Psoas muscle (tissue), 8 donors: ENCODE results near the gene GGPS1. TPM values are rescaled to one million over a fixed set of nuclear protein-coding genes. Genes with fewer than 3 reads are reported as not detected.

Source experiments
- ATAC-seq, 4 donors: fragments of 200-7000 bp; cut with Tn5 transposase; one replicate each; pipeline ENCODE4 v1.9.1; 2020; ENCODE audit warnings: moderate library complexity in 3 of 4, mild to moderate bottlenecking in 2 of 4
- DNase-seq, 2 donors: peaks; one replicate each; pipeline ENCODE4 v3.0.0-alpha.2; 2020
- H3K27ac ChIP-seq: fragments of 200-600 bp; one replicate; pipeline ENCODE4 v1.8.0; 2022
- H3K27me3 ChIP-seq, 3 donors: fragments of 200-600 bp in 1 of 3; one replicate each; pipeline versions ENCODE4 v1.6.1 to v1.8.0; 2013 to 2022; ENCODE audit warnings: low read length in 2 of 3, mild to moderate bottlenecking in 2 of 3, moderate library complexity in 1 of 3; ENCODE audit not compliant: insufficient read depth in 3 of 3
- H3K36me3 ChIP-seq, 2 donors: fragments of 200-600 bp in 1 of 2; one replicate each; pipeline versions ENCODE4 v1.6.1 to v1.8.0; 2013 to 2022; ENCODE audit warnings: low read depth in 1 of 2, mild to moderate bottlenecking in 1 of 2, moderate library complexity in 1 of 2; ENCODE audit not compliant: insufficient read depth in 1 of 2
- H3K4me1 ChIP-seq: fragments of 200-600 bp; one replicate; pipeline ENCODE4 v1.8.0; 2022
- H3K4me3 ChIP-seq: fragments of 200-600 bp; one replicate; pipeline ENCODE4 v1.8.0; 2022; ENCODE audit warnings: mild to moderate bottlenecking
- H3K9me3 ChIP-seq: fragments of 200-600 bp; one replicate; pipeline ENCODE4 v1.8.0; 2022
- WGBS, 3 donors: extraction: QIAGEN DNeasy Blood & Tissue Kit; methylation state at CpG; one replicate each; pipeline versions ENCODE4 v1.1.6 to v1.1.7; 2013; 5-methylcytosine and 5-hydroxymethylcytosine counted together
- intact Hi-C, 2 donors: fragments of 100-400 bp; cut with DNase I; formaldehyde crosslinking; loops; one replicate each; pipeline versions ENCODE4 v1.11.0 to v1.14.2; 2022
- polyA plus RNA-seq, 3 donors: library from polyadenylated mRNA; stranded (reverse); fragments of 200-250 nt; gene quantifications; one replicate each; pipeline ENCODE4 v1.2.3, GENCODE V29; 2013
- total RNA-seq, 4 donors: library from RNA; stranded (reverse); fragmentation: NEBNext Ultra II Directional in 2 of 4; extraction: Animal tissue kit (Norgen Biotek cat#: 25700) in 2 of 4; gene quantifications; one replicate each; pipeline versions ENCODE4 v1.2.1 to v1.2.4, GENCODE V29; 2021 to 2023
- TF ChIP-seq, protein P1 (sequence below): fragments of 200-600 bp; IDR thresholded peaks from one replicate; pipeline ENCODE4 v1.8.0; 2022; ENCODE audit warnings: antibody characterized with exemption
- donor health status: healthy with polysubstance abuse.
- donor health status: DM: no; HTN: no; CAD: no; lungs with moderate emphysema.
- donor health status: Bipolar disorder and iron deficiency.
- donor health status: healthy.
- donor health status: DM: yes; HTN: yes; CAD: no.
- donor health status: DM: no; HTN: no; CAD: no.
- donor health status: DM: no; HTN: no; CAD: no.
- donor health status: DM: yes; HTN: yes; CAD: no.

GGPS1 gene
- total and polyA plus RNA-seq, 7 donors: 17.9 to 49.5 (median 32.4) TPM

DNA sequence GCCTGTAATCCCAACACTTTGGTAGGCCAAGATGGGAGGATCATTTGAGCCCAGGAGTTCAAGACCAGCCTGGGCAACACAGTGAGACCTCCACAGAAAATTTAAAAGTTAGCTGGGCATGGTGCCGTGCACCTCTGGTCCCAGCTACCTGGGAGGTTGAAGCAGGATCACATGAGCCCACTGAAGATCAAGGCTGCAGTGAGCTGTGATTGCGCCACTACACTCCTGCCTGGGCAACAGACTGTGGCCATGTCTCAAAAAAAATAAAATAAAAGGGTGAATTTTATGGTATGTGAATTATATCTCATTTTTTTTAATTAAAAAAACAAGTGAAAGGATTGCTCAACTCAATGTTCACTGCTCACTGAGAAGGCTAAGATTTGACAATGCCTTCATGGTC lies 9.1 kb upstream of the GGPS1 start:
- WGBS, 3 donors: 96 to 100% (median 98%) methylated on average over 2 of the region's 2 CpGs
- peaks cover 0 to 3% of the 10 kb centered on the region in 2 donors for H3K36me3 ChIP-seq
- DNase-seq (no peak), ATAC-seq (no peak)
- TF ChIP-seq, protein P1, sequence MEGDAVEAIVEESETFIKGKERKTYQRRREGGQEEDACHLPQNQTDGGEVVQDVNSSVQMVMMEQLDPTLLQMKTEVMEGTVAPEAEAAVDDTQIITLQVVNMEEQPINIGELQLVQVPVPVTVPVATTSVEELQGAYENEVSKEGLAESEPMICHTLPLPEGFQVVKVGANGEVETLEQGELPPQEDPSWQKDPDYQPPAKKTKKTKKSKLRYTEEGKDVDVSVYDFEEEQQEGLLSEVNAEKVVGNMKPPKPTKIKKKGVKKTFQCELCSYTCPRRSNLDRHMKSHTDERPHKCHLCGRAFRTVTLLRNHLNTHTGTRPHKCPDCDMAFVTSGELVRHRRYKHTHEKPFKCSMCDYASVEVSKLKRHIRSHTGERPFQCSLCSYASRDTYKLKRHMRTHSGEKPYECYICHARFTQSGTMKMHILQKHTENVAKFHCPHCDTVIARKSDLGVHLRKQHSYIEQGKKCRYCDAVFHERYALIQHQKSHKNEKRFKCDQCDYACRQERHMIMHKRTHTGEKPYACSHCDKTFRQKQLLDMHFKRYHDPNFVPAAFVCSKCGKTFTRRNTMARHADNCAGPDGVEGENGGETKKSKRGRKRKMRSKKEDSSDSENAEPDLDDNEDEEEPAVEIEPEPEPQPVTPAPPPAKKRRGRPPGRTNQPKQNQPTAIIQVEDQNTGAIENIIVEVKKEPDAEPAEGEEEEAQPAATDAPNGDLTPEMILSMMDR: no peak
- H3K27ac ChIP-seq: no peak overlapping the region
- intact Hi-C loops: no loop called here
- no peaks in the 10 kb centered on the region for H3K9me3 ChIP-seq
- H3K4me3 ChIP-seq: no peak overlapping the region
- H3K4me1 ChIP-seq: peaks cover 8% of the 10 kb centered on the region
- no peaks in the 10 kb centered on the region for H3K27me3 ChIP-seq

DNA sequence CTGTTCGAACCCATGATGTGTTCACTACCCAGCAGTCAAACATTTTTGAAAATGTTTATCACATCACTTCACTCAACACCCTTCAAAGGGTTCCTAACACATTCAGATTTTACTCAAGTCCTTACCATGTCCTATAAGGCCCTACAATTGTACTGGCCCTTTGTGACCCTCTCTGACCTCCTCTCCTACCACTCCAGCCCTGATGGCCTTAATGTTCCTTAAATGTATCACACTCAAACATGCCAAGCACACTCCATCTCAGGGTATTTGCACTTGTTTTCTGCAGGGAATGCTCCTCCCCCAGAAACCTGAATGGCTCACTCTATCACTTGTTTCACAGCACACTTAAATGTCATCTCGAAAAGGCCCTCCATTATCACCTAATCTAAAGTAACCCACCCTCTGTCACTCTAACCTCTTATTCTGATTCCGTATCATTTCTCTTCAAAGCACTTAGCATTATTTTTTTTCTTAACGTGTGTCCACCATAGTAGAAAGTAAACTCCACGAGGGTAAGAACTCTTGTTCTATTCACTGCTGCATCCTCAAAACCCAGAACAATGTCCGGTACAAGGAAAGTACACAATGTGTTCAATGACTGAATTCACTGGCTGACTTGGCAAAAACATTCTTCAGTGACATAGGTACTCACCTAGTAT lies 7.7 kb upstream of the GGPS1 start:
- peaks cover 19% of the 10 kb centered on the region for H3K4me1 ChIP-seq
- WGBS, 3 donors: 78 to 81% (median 80%) methylated on average over 6 of the region's 6 CpGs

DNA sequence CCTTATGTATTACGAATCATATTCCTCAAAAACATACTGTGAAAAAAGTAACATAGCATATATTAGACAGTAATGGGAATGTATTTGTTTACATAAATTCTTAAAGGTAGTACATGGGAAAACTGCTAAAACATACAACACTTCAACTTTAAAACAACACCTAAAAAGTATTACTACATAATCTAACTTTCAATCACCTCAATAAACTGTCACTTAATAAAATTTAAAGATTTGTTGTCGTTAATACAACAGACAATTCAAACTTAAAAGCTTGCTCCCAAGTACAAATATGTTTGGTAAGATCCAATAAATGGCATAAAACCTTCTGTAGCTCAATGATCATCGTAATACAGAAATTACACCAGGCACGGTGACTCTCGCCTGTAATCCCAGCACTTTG lies 4.1 kb upstream of the GGPS1 start:
- 86 to 90% (median 87%) methylated on average over 5 of the region's 5 CpGs for WGBS, 3 donors
- ATAC-seq (no peak), DNase-seq (no peak)
- Histone ChIP-seq H3K4me1 (peaks cover 24% of the 10 kb centered on the region), H3K27ac (no peak overlapping the region), H3K27me3 (no peaks in the 10 kb centered on the region), H3K9me3 (no peaks in the 10 kb centered on the region), H3K4me3 (peak overlapping the region; percentile 90), H3K36me3 (peaks cover 0 to 3% of the 10 kb centered on the region in 2 donors)
- TF ChIP-seq, protein P1: no peak
- intact Hi-C loops: no loop called here

More for the DNA sequence above, 7.7 kb upstream of the GGPS1 start:
- H3K9me3 ChIP-seq: no peaks in the 10 kb centered on the region
- ATAC-seq: no peak
- no peaks in the 10 kb centered on the region for H3K27me3 ChIP-seq
- no peak for DNase-seq
- TF ChIP-seq, protein P1: no peak
- H3K36me3 ChIP-seq: peaks cover 0 to 3% of the 10 kb centered on the region in 2 donors
- H3K4me3 ChIP-seq: no peak overlapping the region
- intact Hi-C loops: no loop called here
- no peak overlapping the region for H3K27ac ChIP-seq

DNA sequence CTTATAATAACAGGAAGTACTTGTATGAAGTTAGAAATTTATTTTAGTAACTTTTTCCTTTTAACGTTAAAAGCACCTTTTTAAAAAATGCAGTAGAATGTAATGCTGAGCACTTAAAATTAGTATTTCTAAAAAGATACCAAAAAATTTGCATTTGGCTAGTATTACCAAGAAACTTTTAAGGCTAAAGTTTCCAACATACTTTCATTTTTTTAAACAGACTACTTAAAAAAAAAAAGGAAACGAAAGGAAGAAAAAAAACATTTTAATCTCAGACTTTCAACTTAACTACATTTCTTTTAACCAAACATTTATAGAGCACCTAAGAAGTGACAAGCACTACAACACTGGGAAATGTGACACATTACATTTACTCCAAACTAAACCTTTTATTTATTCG lies 3.2 kb upstream of the GGPS1 start:
- Histone ChIP-seq H3K4me3 (peak overlapping the region; percentile 90), H3K4me1 (peaks cover 30% of the 10 kb centered on the region), H3K36me3 (no peaks in the 10 kb centered on the region), H3K27me3 (no peaks in the 10 kb centered on the region), H3K27ac (peak overlapping the region; percentile 31), H3K9me3 (no peaks in the 10 kb centered on the region)
- TF ChIP-seq, protein P1: no peak
- DNase-seq (no peak), ATAC-seq (no peak)
- WGBS, 3 donors: 30 to 46% (median 36%) methylated on average over 3 of the region's 3 CpGs
- intact Hi-C loops: no loop called here

DNA sequence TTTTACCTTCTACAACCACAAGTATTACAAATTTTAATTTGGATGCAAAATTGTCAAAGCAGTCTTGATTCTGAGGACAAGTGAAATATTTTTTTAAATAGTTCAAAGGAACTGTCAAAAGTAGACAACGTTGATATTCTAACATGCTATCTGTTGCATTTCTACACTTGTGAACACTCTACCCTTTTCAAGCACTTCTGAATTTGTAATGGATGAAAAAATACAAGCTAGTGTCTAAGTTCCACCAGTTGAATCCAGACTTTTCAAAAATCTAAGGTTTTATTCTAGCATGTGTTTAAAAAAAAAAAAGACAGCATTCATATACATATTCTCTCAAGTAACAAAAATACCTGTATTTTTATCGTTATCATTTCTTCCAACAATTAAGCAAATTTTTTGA lies 2.5 kb upstream of the GGPS1 start:
- WGBS, 3 donors: 18 to 24% (median 23%) methylated on average over 2 of the region's 2 CpGs
- ATAC-seq (no peak), DNase-seq (no peak)
- Histone ChIP-seq H3K27ac (peak overlapping the region; percentile 92), H3K9me3 (no peaks in the 10 kb centered on the region), H3K4me1 (peaks cover 37% of the 10 kb centered on the region), H3K36me3 (no peaks in the 10 kb centered on the region), H3K4me3 (peak overlapping the region; percentile 90), H3K27me3 (no peaks in the 10 kb centered on the region)
- TF ChIP-seq, protein P1: no peak
- intact Hi-C loops: no loop called here
